ENCODE measurements around the gene KLK1.

GRCh38 chr19:50820086-50820485, 3.5 kb downstream of the KLK1 start:
- no peak for TF ChIP-seq POLR2A (IDR thresholded peaks at IDR 0.05)
- TF ChIP-seq, protein P1, sequence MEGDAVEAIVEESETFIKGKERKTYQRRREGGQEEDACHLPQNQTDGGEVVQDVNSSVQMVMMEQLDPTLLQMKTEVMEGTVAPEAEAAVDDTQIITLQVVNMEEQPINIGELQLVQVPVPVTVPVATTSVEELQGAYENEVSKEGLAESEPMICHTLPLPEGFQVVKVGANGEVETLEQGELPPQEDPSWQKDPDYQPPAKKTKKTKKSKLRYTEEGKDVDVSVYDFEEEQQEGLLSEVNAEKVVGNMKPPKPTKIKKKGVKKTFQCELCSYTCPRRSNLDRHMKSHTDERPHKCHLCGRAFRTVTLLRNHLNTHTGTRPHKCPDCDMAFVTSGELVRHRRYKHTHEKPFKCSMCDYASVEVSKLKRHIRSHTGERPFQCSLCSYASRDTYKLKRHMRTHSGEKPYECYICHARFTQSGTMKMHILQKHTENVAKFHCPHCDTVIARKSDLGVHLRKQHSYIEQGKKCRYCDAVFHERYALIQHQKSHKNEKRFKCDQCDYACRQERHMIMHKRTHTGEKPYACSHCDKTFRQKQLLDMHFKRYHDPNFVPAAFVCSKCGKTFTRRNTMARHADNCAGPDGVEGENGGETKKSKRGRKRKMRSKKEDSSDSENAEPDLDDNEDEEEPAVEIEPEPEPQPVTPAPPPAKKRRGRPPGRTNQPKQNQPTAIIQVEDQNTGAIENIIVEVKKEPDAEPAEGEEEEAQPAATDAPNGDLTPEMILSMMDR (IDR thresholded peaks at IDR 0.05 in 4 of 5, conservative IDR thresholded peaks at IDR 0.05 in 1 of 5) = no peak
